NT2/D1 (cell line): Measurements from ENCODE around the gene RNGTT.

Experiments used
- DNase-seq: peaks from one replicate; pipeline ENCODE4 v3.0.0-alpha.2; 2011; ENCODE audit warnings: low read depth, low spot score
- H3K27me3 ChIP-seq: 2 replicates; pipeline ENCODE4 v1.6.0; 2011; ENCODE audit warnings: mild to moderate bottlenecking; ENCODE audit not compliant: insufficient read length, insufficient read depth
- H3K36me3 ChIP-seq: 2 replicates; pipeline ENCODE4 v1.6.1; 2011; ENCODE audit warnings: mild to moderate bottlenecking, low read length, mixed read lengths; ENCODE audit not compliant: insufficient read depth, insufficient read length
- H3K4me1 ChIP-seq: 2 replicates; pipeline ENCODE4 v1.5.1; 2011; ENCODE audit not compliant: insufficient read depth, insufficient read length
- H3K4me3 ChIP-seq: 2 replicates; pipeline ENCODE4 v1.5.1; 2011; ENCODE audit warnings: low read depth; ENCODE audit not compliant: insufficient read length
- H3K9ac ChIP-seq: 2 replicates; pipeline ENCODE4 v1.6.0; 2011; ENCODE audit warnings: low read depth; ENCODE audit not compliant: insufficient read length
- H3K9me3 ChIP-seq: 2 replicates; pipeline ENCODE4 v1.5.1; 2011; ENCODE audit warnings: mild to moderate bottlenecking, low read length; ENCODE audit not compliant: insufficient read depth
- SUZ12 ChIP-seq: IDR thresholded peaks from 2 replicates; pipeline ENCODE4 v1.6.1; 2011; ENCODE audit not compliant: insufficient read length, insufficient read depth; ENCODE audit errors: extremely low read depth
- YY1 ChIP-seq: IDR thresholded peaks from 2 replicates; pipeline ENCODE4 v1.6.1; 2011; ENCODE audit not compliant: insufficient read length, insufficient read depth
- ZNF274 ChIP-seq: IDR thresholded peaks from 2 replicates; pipeline ENCODE4 v1.6.1; 2011; ENCODE audit warnings: mild to moderate bottlenecking, low read depth, low read length

RNGTT gene

DNA sequence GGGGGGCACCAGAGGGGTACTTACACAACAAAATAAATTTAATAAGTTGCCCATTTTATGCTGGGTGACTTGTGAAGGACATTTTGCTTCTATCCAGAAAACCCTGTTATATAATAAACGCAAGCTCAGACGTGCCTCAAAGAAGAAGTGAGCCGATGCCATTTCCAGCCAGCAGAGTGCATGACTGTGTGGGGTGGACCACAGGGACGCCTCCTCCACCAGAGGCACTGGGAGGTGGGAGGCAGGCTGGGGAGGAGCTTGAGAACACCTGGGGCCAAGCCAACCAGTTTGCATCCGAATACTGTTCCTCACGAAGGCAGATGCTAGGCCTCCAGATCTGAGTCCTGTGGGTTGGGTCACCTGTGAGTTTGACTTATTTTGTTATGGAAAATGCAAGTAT is 363.8 kb downstream of the RNGTT start:
- DNase-seq = no peak
- no peaks in the 10 kb centered on the region for H3K4me1 ChIP-seq
- H3K36me3 ChIP-seq = no peaks in the 10 kb centered on the region
- no peak overlapping the region for H3K4me3 ChIP-seq
- no peaks in the 10 kb centered on the region for H3K27me3 ChIP-seq
- no peaks in the 10 kb centered on the region for H3K9me3 ChIP-seq
- TF ChIP-seq YY1 = no peak
- TF ChIP-seq SUZ12 = no peak
- no peak for TF ChIP-seq ZNF274
- H3K9ac ChIP-seq = no peak overlapping the region

GRCh38 chr6:88596801-88597200 is 366.6 kb downstream of the RNGTT start:
- Histone ChIP-seq H3K4me3 (no peak overlapping the region), H3K27me3 (no peaks in the 10 kb centered on the region), H3K9ac (no peak overlapping the region), H3K9me3 (no peaks in the 10 kb centered on the region; the same call in 1 of the 2 replicates), H3K4me1 (no peaks in the 10 kb centered on the region), H3K36me3 (no peaks in the 10 kb centered on the region)
- DNase-seq = no peak
- TF ChIP-seq YY1 = no peak

- Histone ChIP-seq H3K4me3 (no peak overlapping the region), H3K27me3 (no peaks in the 10 kb centered on the region), H3K4me1 (no peaks in the 10 kb centered on the region), H3K9ac (no peak overlapping the region), H3K36me3 (no peaks in the 10 kb centered on the region), H3K9me3 (no peaks in the 10 kb centered on the region; the same call in 1 of the 2 replicates)
- DNase-seq = no peak
- TF ChIP-seq ZNF274 (no peak), SUZ12 (no peak), YY1 (no peak)
Observed at GRCh38 chr6:88588938-88589337, 374.5 kb downstream of the RNGTT start.

DNA sequence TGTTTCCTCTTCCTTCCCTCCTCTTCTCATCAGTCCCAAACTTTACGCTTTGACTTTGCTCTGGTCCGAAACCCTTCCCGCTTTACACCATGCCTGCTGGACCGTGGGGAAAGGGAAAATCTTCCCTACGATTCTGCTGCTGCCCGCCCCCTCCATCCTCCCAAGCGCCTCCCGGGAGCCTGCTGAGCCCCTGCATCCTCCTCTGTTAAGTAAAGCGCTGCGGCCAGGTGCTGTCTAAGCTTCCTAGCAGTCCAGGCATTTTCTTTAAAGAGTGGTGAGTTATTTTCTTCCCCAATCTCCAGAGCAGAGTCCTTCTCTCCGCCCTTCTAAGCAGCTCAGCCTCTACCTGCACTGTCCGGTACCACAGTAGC is 376.3 kb downstream of the RNGTT start:
- no peaks in the 10 kb centered on the region for H3K27me3 ChIP-seq
- H3K4me3 ChIP-seq = no peak overlapping the region
- no peak overlapping the region for H3K9ac ChIP-seq
- H3K36me3 ChIP-seq = no peaks in the 10 kb centered on the region
- no peaks in the 10 kb centered on the region for H3K4me1 ChIP-seq
- H3K9me3 ChIP-seq = no peaks in the 10 kb centered on the region
- DNase-seq = no peak
- TF ChIP-seq ZNF274 (no peak), YY1 (no peak), SUZ12 (no peak)

DNA sequence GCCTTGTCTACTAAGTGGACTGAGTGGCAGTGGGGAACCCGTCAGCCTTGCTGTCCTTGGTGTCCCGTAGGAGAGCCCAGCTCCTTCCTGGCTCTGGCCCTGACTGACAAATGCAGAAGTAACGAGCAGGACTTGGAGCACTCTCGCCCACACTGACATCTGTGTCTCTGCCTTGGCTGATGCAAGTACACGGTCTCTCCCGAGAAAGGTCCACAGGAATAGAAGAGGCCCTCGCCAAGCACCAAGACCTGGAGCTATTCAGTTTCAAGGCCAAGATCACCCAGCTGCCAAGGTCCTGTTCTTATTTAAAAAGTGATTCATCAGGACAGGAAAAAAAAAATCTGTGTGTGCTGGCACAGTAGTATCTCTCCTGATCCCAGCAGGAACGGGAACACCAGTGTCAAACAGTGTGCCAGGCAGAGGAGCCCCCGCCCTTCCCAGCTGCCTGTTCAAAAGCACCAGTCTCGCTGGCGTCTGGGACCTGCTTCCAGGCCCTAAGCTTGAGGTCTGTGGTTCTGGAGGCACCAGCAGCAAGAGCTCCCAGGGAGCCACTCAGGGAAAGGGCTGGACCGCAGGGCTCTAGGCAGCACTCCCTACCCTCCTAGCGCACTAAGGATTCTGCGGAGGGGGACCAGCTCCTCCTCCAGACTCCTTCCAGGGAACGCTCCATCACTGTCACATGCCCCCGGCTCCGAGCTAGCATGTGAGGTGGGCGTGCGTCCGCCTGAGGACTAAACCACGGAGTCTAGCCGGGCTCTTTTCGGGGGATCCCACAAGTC is 376.9 kb downstream of the RNGTT start:
- no peak overlapping the region for H3K4me3 ChIP-seq
- H3K9me3 ChIP-seq = no peaks in the 10 kb centered on the region
- no peaks in the 10 kb centered on the region for H3K27me3 ChIP-seq
- TF ChIP-seq ZNF274 (no peak), SUZ12 (no peak), YY1 (no peak)
- H3K4me1 ChIP-seq = no peaks in the 10 kb centered on the region
- no peak for DNase-seq
- no peaks in the 10 kb centered on the region for H3K36me3 ChIP-seq
- H3K9ac ChIP-seq = no peak overlapping the region

DNA sequence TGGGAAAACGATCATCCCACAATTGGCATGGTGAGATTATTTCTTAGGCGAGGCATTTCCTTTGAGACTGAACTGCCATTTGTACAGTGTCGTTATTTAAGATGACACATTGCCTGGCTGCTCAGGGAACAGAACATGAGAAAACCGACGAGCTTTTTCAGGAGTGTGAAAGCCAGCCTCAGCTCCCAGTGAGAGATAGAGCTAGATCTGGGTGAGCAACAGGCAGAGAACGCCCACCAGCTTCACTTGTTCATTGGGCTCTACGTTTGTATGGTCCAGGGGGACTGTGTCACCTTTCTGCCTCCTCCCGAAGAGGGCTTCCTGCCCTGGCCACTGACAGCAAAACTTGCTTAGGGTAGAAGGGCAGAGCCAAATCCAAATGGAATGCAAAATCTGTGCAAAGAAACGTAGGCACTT is 378.1 kb downstream of the RNGTT start:
- no peaks in the 10 kb centered on the region for H3K4me1 ChIP-seq
- TF ChIP-seq SUZ12 = no peak
- no peak for TF ChIP-seq YY1
- TF ChIP-seq ZNF274 = no peak
- no peaks in the 10 kb centered on the region for H3K36me3 ChIP-seq
- H3K27me3 ChIP-seq = no peaks in the 10 kb centered on the region
- H3K9ac ChIP-seq = no peak overlapping the region
- H3K9me3 ChIP-seq = no peaks in the 10 kb centered on the region
- no peak overlapping the region for H3K4me3 ChIP-seq
- no peak for DNase-seq

DNA sequence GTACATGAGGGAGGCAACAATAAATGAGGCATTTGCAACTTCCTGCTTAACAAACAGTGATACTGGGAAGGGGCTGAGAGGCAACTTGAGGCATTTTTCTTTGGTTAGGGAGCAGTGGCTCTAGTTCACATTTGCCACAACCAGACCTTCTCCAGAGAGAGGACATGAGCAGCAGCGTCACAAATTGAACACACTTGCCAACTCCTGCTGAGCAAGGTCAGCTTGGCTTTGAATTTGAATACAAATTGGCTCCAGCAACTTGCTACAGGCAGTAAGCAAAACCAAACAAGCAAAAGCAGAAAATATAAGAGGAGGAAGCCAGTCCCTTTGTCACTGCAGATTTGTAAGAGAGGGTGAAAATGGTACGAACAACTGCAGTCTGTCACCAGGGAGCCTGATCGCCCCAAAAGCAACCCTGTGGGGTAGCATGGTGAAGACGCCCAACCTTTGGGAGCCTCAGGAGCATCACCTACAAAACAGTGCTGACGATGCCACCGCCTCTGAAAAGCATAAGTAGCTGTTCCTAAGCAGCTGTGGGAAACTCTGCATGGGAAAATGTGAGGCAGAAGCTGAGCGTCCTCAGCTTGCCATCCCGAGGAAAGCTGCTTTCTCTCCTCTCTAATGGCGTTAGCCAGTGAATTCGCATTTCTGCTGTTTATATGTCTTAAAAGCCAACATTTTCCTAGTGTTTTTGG is 378.7 kb downstream of the RNGTT start:
- no peak overlapping the region for H3K9ac ChIP-seq
- H3K4me1 ChIP-seq = no peaks in the 10 kb centered on the region
- H3K9me3 ChIP-seq = no peaks in the 10 kb centered on the region
- DNase-seq = no peak
- no peak for TF ChIP-seq YY1
- H3K36me3 ChIP-seq = no peaks in the 10 kb centered on the region
- H3K4me3 ChIP-seq = no peak overlapping the region
- no peaks in the 10 kb centered on the region for H3K27me3 ChIP-seq
